ENCODE measurements around the gene ARL11.
"Not testable (repeated sequence)": the region's sequence is repeated elsewhere in the genome, so short reads cannot be mapped to it uniquely, and the experiment has no call there.

ARL11 gene

DNA sequence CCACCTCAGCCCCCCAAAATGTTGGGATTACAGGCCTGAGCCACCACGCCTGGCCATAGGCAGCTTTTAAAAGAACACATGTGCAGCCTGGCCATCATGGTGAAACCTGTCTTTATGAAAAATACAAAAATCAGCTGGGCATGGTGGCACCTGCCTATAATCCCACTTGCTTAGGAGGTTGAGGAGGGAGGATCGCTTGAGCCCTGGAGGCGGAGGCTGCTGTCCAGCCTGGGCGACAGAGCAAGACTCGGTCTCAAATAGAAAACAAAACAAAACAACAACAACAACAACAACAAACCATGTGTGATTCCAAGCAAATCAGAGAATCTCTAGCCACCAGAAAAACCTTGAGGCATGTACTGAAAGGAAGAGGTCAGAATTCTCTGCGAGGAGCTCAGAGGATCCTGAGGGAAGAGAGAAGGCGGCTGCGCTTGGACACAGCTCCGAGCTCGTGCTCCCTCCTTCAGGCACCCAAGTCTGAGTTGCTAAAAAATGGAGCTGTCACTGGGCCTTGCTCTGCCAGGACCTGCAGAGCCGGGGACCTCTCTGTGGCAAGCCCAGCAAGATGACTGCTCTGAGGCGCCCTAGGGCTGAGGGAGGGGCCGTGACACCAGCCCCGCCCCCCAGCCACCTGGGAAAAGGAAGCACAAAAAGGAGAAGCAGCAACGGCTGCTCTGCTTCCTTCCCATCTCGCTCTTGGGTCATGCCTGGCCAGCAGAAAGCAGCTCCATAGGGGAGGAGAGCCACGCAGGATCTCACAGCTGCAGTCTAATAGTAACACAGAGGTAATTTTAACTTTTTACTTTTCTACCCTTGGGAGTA lies at the start of gene ARL11:
TSS of gene ARL11 (plus strand) at position 677 of the 822 bp plus-strand sequence. CDS start 1,941 bp downstream, outside the sequence.
- no peak for DNase-seq

DNA sequence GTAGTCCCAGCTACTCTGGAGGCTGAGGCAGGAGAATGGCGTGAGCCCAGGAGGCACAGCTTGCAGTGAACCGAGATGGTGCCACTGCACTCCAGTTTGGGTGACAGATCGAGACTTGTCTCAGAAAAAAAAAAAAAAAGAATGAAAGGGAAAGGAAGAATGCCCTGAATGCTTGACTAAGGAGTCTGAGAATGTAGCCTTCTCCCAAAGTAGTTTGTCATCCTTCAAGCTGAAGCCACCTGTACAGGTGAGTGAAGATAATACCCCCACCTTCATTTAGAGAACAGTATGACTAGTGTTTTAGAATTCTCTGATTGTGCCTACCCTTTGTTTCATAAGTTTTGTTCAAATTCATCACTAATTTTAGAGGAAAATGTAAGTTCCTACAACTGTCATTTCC lies 48.8 kb upstream of the ARL11 start:
- DNase-seq = no peak

DNA sequence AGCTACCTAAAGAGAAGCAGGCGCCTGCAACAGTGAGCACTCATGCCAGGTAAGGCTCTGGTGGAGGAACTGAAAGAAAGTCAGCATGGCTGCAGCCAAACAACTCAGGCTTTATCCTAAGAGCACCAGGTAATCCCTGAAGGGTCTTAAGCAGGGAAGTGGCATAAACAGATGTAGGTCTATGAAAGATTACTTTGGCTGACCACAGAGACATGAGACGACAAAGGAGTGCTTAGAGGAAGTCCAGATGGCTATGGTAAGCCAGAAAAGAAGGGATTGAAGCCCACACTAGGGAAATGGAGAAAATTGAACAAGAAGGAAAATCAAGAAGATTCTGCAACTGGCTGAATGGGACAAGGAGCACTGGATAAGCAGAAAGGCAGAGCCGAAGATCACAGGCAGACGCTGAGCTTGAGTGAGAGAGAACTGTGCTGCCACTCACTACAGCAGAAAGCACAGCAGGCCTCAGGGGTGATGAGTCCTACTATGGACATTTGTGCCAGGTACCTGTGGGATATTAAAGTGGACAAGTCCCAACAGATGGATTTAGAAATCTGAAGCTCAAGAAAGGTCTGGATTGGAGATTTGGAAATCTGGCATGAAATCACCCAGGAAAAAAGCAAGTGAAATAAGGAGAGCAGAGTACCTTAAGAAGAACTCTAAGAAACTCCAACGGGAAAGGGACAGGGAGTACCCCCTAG lies 47.2 kb upstream of the ARL11 start:
- DNase-seq = no peak

DNA sequence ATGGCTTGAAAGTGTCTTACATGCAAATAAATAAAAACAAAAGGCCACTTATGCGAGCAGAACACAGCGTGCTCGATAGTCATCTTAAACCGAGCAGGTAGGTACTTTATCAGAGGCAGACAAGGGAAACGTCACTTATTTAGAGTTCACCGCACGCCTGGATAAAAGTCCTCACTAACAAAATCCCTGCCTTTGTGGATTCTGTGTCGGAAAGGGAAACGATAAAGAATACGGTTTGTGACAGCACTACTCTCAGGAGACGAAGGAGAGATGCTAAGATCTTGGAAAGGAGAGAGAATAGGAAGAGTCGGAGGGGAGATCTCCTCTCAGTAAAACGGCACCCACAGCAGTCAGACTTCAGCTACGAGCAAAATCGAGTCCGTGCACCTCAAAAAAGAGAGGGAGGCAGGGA lies 43.5 kb upstream of the ARL11 start:
- peak in 1 of 2 experiments; percentile 22 for DNase-seq

DNA sequence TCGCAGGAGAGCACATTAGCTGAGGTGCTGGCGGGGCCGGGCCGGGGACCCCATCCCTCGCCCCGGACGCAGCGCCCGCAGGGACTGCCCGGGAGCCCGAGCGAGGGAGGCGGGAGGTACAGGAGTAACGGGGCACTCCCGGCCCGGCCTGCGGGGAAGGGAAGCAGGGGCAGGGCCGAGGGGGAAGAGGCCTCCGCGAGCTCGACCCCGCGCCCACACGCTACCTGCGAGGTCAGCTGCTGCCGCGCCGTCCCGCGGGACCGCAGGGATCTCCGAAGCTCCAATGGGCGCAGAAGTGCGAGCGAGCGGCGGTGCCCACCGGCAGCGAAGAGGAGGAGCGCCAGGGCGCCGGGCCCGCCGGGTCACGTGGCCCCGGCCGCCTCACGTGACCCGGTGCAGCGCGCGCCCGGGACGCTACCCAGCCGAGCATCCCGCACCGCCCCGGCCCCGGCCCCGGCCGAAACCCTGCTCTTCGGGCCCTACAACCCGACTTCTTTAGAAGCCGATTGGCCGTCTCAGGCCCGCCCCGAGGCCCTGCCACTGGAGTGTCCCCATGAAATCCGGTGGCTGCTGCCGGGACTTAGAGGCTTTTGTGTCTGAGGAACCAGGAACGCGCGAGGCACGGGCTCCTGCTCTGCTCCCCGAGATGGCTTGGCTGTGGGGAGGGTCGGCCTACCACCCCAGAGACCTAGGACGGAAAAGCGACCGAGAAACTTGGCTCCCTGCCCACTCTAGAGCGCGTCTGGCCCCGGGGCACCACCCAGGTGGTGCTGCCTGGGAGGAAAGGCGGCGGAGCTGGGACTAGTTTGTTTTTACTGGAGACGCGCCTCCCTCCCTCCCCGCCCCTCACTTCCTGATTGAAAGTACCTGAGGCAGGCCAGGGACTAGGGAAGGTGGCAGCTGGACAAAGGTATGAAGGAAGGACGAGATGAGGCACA lies 42.8 kb upstream of the ARL11 start, which contains the start of gene RCBTB1:
TSS of gene RCBTB1 (minus strand) at position 339 of the 938 bp plus-strand sequence. CDS start 18,279 bp downstream, outside the sequence.
- peak; percentile 23 to 80 for DNase-seq

DNA sequence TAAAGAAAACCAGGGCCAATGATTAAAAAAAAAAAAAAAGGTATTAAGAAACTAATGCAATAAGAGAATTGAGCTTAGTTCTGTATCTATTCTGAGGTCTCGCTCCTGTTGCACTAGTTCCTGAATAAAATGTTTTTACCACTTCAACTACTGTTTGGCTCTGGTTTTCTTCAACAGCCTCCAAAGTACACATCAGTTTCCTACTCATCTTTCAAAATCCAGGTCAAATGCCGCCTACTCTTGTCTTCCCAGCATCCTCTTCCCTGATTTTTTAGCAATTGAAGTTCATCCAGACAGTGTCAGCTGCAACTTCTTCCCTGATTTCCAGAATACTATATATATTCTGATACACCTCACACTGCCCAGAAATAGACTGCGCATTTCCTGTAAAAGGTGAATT lies 41.6 kb upstream of the ARL11 start:
- DNase-seq = no peak

DNA sequence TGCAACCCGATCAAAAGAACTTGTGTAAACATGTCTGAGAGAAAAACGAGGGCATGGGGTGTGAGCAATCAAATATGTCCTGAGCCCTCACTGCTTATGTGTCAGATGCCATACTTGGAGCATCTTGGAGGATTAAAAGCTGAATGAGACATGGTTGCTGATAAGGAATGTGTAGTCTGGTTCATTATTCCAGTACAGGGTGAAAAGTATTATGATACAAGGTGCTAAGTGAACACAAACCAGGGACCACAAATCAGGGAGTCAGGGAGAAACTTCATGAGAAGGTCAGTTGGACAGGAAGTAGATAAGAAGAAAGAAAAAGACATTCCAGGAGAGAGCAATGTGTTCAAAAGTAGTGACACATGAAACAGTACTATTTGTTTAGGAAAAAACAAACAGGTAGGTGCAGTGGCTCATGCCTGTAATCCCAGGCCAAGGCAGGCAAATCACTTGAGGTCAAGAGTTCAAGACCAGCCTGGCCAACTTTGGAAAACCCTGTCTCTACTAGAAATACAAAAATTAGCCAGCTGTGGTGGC lies 40.9 kb upstream of the ARL11 start:
- no peak for DNase-seq

DNA sequence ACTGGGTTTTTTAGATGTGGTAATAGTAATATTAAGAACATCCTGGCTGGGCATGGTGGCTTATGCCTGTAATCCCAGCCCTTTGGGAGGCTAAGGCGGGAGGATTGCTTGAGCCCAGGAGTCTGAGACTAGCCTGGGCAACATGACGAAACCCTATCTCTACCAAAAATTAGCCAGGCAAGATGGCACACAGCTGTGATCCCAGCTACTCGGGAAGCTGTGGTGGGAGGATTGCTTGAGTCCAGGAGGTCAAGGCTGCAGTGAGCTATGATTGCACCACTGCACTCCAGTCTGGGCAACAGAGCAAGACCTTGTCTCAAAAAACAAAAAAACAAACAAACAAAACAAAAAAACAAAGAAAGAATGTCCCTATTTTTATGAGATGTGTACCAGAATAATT lies 37.6 kb upstream of the ARL11 start:
- not testable (repeated sequence) for DNase-seq

DNA sequence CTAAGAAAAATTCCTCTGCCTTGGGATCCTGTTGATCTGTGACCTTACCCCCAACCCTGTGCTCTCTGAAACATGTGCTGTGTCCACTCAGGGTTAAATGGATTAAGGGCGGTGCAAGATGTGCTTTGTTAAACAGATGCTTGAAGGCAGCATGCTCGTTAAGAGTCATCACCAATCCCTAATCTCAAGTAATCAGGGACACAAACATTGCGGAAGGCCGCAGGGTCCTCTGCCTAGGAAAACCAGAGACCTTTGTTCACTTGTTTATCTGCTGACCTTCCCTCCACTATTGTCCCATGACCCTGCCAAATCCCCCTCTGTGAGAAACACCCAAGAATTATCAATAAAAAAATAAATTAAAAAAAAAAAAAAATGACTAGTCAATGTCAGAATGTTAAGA lies 34.4 kb upstream of the ARL11 start:
- DNase-seq = not testable (repeated sequence)

DNA sequence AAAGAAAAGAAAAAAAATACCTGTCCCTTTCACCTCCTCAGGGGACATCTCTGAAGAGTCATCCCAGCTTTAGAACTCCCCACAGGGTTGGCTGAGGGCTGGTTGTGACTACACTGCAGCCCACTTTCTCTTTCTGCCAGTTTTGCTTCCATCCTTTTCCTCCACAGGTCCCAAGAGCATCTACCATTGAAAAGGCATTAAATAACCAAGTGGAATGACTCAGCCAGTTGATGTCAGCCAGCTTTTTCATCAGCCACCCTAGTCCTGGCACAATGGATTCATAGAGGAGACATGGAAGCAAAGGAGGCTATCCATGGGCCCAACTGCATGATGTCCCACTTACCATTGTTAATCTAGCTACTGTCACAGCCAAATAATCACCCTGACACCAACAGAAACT lies 33.7 kb upstream of the ARL11 start:
- no peak for DNase-seq

DNA sequence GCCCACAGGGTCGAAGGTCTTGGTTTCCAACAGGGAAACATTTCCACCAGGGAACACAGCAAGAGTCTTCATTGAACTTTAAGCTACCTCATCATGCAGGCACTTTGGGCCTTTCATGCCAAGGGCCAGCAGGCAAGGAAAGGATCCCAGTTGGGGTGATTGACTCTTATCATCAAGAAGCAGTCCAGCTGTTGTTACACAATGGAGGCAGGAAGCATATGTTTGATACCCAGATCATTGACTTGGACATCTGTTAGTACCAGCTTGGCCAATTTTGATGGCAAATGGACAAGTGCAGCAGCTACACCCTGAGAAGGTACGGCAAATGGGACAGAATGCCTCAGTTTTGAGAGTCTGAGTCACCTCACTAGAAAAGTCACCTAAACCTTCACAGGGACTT lies 32.1 kb upstream of the ARL11 start:
- DNase-seq = no peak

DNA sequence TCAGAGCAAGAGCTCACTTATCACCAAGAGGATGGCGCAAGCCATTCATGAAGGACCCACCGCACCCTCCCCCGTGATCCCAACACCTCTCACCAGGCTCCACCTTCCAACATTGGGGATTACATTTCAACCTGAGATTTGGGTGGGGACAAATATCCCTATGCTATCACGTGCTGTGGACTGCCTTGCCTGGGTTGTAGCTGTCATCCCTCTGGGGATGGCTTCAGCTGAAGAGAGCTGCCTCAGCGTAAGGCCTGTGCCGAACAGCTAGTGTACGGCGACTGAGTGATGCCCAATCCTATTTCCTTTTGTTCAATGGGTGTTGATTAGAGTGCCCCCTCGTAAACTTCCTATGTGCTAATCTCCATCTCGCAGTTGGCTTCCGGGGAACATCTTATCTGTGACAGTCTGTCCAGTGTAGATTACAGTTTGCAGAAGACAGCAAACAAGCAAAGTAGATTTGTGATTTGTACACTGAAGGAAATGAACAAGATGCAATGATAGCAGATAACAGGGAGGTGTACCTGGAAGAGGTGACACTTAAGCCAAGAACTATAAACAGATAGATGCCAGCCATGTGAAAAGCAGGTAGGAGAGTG lies 31.2 kb upstream of the ARL11 start:
- DNase-seq = no peak

DNA sequence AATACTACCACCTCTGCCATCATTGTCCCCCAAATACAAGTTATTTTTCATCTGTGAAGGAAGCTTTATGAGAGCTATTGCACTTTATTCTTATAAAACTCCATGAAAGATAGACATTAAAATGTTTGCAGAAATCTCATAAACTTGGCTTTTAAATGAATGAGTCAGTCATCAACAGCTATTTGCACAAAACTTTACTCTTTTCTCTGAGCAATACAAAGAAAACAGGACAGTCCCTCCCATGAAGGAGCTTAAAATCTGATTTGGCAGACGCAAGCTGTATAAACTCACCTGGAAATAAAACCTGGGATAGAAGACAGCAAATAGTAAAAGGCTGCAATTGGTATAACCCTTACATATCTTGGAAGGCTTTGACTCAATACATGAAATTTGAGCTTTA lies 26.3 kb upstream of the ARL11 start:
- DNase-seq = no peak

DNA sequence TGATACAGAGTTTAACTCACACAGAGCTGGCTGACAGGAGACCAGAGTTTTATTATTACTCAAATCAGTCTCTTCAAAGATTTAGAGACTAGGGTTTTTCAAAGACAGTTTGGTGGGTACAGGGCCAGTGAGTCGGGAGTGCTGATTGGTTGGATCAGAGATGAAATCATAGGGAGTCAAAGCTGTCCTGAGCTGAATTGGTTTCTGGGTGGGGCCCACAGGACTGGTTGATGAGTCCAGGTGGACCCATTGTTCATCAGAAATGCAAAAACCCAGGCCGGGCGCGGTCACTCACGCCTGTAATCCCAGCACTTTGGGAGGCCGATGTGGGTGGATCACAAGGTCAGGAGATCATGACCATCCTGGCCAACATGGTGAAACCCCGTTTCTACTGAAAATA lies 25.7 kb upstream of the ARL11 start:
- DNase-seq = not testable (repeated sequence)

DNA sequence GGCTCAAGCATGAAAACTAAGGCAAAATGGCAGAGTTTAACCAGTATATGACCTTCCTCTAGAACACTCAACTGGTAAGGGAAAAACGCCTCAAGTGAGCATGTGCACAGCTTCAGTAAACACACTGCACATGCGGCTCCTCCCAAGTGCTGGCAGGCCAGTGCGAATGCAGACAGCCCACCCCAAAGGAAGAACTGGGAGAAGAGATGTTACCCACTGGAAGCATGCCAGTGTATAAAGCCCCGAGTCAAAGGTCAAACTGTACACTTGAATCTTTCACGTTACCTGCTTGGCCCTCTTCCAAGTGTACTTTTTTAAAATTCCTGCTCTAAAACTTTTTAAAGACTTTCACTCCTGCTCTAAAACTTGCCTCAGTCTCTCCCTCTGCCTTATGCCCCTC lies 23.7 kb upstream of the ARL11 start:
- DNase-seq = no peak

DNA sequence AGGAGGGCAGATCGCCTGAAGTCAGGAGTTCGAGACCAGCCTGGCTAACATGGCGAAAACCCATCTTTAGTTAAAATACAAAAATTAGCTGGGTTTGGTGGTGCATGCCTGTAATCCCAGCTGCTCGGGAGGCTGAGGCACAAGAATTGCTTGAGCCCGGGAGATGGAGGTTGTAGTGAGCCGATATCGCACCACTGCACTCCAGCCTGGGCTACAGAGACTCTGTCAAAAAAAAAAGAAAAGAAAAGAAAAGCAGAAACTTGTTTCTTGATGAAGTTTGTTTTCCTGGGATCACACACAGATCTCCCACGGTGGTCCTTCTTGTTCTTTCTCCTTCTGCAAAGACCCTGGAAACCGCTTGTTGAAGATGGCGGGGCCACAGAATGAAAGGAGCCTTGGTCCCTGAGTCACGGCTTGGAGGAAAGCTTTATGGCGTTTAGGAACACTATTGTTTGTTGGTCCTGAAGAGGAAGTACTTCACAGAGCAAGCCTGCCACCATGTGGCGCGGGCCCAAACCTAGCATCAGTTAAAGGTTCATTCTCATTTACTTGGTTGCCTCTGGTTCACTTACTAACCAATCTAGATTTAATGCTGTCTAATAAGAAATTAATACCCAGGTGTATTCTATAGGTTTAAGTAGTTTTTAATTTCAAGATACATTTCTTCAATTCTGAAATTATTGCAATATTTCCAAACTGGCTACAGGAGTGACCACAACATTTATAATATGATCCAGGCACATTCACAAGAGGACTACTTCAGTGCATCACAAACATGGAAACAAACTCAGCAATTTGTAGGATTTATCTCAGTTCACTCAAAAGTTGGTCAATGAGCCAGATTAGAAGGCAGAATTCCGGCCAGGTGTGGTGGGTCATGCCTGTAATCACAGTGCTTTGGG lies 21.3 kb upstream of the ARL11 start:
- DNase-seq = peak; percentile 52 to 70

DNA sequence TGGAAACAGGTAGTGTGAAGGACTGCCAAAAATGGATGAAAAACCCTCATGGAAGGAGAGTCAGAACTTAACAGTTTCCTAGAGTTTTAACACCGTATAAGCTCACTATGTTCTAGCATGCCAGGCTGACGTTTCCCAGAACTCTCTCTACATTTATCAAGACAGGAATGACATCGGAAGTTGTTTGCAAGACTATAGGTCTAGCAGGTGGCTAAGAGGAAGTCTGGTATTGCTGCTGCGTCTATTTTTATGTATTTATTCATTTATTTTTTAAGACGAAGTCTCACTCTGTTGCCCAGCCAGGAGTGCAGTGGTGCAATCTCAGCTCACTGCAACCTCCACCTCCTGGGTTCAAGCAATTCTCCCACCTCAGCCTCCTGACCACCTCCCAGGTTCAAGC lies 20.5 kb upstream of the ARL11 start:
- no peak for DNase-seq

DNA sequence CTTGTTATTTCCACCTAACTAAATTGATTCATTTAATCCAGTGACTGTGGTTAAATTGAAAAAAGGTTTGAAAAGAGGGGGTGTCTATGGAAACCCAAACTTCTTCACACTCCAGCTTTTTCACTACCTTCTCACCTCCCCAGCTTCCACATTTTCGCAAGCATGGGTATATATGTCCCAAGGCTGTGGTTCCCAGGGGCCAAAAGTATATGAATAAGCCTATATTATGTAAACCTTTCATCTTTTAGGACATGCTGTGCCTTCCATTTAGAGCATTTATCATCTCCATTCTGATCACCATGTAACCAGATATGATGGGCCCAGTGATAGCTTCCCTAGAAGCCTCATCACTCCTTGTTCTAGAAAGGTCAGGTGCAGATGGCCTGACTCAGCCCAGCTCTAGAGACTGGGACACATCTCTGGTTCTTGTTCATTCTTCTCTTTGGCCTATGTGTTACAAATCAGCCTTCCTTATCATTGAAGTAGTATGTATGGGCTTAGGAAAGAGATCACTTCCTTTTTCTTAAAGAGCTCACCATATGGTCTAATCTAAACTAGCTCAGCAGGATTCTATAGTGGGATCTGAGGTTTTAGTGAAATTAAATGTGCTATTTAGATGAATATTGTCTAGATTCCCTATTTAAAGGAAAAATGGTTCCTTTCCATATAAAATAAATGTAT lies 19.5 kb upstream of the ARL11 start:
- DNase-seq = no peak

DNA sequence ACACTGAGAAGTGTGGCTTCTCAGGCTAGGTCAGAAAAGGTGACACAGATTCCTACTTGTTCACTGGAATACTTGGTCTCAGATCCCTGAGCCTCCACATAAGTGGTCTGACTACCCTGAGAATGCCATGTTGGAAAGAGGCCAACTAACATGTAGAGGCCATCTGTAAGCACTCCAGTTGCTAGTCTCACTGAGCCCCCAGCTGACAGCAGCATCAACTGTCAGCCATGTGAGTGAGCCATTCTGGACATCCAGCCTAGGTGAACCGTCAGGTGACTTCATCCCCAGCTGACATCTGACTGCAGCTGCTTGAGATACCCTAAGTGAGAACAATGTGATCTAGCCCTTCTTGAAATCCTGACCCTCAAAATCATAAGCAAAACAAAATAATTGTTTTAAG lies 18.1 kb upstream of the ARL11 start:
- peak; percentile 17 to 63 for DNase-seq

DNA sequence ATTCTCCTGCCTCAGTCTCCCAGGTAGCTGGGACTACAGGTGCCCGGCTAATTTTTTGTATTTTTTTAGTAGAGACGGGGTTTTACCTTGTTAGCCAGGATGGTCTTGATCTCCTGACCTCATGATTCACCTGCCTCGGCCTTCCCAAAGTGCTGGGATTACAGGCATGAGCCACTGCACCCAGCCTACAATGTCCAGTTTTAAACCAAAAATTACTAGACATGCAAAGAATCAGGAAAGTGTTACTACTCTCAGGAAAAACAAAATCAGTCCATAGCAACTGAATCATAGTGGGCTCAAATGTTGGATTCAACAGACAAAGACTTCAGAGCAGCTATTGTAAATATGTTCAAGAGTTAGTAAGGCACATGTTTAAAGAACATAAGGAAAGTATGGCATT lies 16.3 kb upstream of the ARL11 start:
- DNase-seq = not testable (repeated sequence)

All from NCI-H187 (cell line).